Thyroid gland (tissue), 4 donors: ENCODE data around the gene KMT2B.

Experiments
- CTCF ChIP-seq, 6 experiments: fragments of 200-600 bp in 3 of 6; fragments of 450-650 bp in 3 of 6; sonication (generic) in 3 of 6; IDR thresholded peaks; one replicate each; pipeline ENCODE4 v1.5.1; 2016 to 2019; ENCODE audit warnings: antibody characterized with exemption in 6 of 6, mild to moderate bottlenecking in 2 of 6, inconsistent platforms in 1 of 6, moderate library complexity in 1 of 6
- POLR2A ChIP-seq, 2 donors: fragments of 450-650 bp; IDR thresholded peaks; one replicate each; pipeline ENCODE4 v1.6.1; 2017; ENCODE audit warnings: antibody characterized with exemption in 2 of 2, mild to moderate bottlenecking in 2 of 2, moderate library complexity in 1 of 2

- TF ChIP-seq CTCF (IDR thresholded peaks at IDR 0.05) = no peak
- no peak for TF ChIP-seq POLR2A (IDR thresholded peaks at IDR 0.05)
Measured at GRCh38 chr19:35715981-35716800, 1.6 kb upstream of the KMT2B start.
